Measurements from ENCODE around the gene PTPRE.
"Not testable (repeated sequence)": the region's sequence is repeated elsewhere in the genome, so short reads cannot be mapped to it uniquely, and the experiment has no call there.

PTPRE gene

GRCh38 chr10:128081222-128081621 lies 174.3 kb downstream of the PTPRE start:
- DNase-seq: no peak

- DNase-seq: no peak
Measured at GRCh38 chr10:128081720-128082119, 174.8 kb downstream of the PTPRE start.

- no peak for DNase-seq
Measured at GRCh38 chr10:128083191-128083895, 176.4 kb downstream of the PTPRE start.

GRCh38 chr10:128084364-128084763 lies 177.5 kb downstream of the PTPRE start:
- no peak for DNase-seq

- no peak for DNase-seq
Measured at GRCh38 chr10:128084991-128085390, 178.1 kb downstream of the PTPRE start.

- no peak for DNase-seq
Measured at GRCh38 chr10:128086003-128086863, 179.3 kb downstream of the PTPRE start.

- DNase-seq: no peak
Measured at GRCh38 chr10:128087146-128087883, 180.4 kb downstream of the PTPRE start.

GRCh38 chr10:128087884-128088709 lies 181.2 kb downstream of the PTPRE start:
- DNase-seq: no peak

GRCh38 chr10:128091636-128092210 lies 184.8 kb downstream of the PTPRE start:
- DNase-seq: no peak

- DNase-seq: no peak
Measured at GRCh38 chr10:128092454-128092853, 185.6 kb downstream of the PTPRE start.

- DNase-seq: not testable (repeated sequence)
Measured at GRCh38 chr10:128094596-128094995, 187.7 kb downstream of the PTPRE start.

GRCh38 chr10:128095027-128095752 lies 188.3 kb downstream of the PTPRE start:
- no peak for DNase-seq

- no peak for DNase-seq
Measured at GRCh38 chr10:128095753-128096469, 189.0 kb downstream of the PTPRE start.

GRCh38 chr10:128096486-128097199 lies 189.7 kb downstream of the PTPRE start:
- DNase-seq: no peak

GRCh38 chr10:128097783-128098182 lies 190.9 kb downstream of the PTPRE start:
- DNase-seq: no peak

GRCh38 chr10:128098631-128099030 lies 191.7 kb downstream of the PTPRE start:
- no peak for DNase-seq

- no peak for DNase-seq
Measured at GRCh38 chr10:128099901-128100300, 193.0 kb downstream of the PTPRE start.

GRCh38 chr10:128101901-128102300 lies 195.0 kb downstream of the PTPRE start:
- no peak for DNase-seq

- no peak for DNase-seq
Measured at GRCh38 chr10:128102480-128103228, 195.8 kb downstream of the PTPRE start.

Measured in stimulated activated CD4-positive, alpha-beta T cell treated with anti-CD3 and anti-CD28 coated beads, Interleukin-4, amount 100 ng/mL, for 1 hour (primary cell).